Fibroblast of the aortic adventitia (primary cell): ENCODE measurements around the gene EGFR. TPM values are rescaled to one million over a fixed set of nuclear protein-coding genes. Genes with fewer than 3 reads are reported as not detected.
A peak's percentile ranks its signal among the peaks of the same experiment; 100 is the strongest.

Experiments
- DNase-seq: peaks from one replicate; pipeline ENCODE4 v3.0.0-alpha.2; 2010; ENCODE audit warnings: low read depth
- H3K4me3 ChIP-seq: 2 replicates; pipeline ENCODE4 v1.5.1; 2011; ENCODE audit warnings: low read depth, mild to moderate bottlenecking, control low read depth, low read length, moderate library complexity
- total RNA-seq: library from RNA; depleted of rRNA; stranded (reverse); fragments of >200 nt; gene quantifications from 2 replicates; pipeline ENCODE4 v1.2.3, GENCODE V29; 2012; ENCODE audit warnings: low replicate concordance
- TF ChIP-seq, protein P1 (sequence below): IDR thresholded peaks from 2 replicates; pipeline ENCODE4 v1.5.1; 2011; ENCODE audit warnings: mild to moderate bottlenecking, low read length, control low read depth, inconsistent platforms; ENCODE audit not compliant: insufficient read depth

EGFR gene
- total RNA-seq, 1 donor, result 147 TPM

DNA sequence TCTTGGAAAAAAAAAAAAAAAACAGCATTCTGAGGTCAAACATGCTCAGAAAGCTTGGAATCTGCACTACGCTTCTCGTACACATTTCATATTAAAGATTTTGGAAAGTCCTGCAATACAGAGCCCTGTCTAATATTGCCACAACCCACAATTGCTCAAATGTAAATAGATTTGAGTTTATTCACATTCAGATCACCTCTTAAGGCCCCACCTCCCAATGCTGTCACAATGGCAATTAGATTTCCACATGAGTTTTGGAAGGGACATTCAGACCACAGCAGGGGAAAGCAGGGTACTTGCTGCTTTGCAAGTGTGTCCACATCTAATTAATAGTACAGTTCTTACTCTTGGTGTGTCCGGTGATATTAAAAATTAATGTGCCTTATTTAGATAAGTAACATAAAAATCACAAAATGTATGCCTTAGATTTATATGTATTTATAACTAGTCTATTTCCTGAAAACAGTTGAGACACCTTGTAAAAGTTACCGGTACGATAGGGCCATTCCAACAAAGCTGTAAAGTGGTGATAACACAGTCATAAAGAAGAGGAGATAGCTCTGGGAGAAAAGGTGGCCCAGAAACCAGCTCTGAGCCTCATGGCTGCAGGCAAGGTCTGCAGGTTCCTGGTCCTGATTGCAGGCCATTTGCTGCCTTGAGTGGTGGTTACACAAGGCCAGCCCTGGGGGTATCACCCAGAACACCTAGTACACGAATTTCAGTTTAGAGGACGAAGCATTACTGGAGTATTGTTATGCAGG lies 27.9 kb downstream of the EGFR start:
- TF ChIP-seq, protein P1, sequence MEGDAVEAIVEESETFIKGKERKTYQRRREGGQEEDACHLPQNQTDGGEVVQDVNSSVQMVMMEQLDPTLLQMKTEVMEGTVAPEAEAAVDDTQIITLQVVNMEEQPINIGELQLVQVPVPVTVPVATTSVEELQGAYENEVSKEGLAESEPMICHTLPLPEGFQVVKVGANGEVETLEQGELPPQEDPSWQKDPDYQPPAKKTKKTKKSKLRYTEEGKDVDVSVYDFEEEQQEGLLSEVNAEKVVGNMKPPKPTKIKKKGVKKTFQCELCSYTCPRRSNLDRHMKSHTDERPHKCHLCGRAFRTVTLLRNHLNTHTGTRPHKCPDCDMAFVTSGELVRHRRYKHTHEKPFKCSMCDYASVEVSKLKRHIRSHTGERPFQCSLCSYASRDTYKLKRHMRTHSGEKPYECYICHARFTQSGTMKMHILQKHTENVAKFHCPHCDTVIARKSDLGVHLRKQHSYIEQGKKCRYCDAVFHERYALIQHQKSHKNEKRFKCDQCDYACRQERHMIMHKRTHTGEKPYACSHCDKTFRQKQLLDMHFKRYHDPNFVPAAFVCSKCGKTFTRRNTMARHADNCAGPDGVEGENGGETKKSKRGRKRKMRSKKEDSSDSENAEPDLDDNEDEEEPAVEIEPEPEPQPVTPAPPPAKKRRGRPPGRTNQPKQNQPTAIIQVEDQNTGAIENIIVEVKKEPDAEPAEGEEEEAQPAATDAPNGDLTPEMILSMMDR, result no peak
- H3K4me3 ChIP-seq, result no peak overlapping the region
- DNase-seq, result no peak

DNA sequence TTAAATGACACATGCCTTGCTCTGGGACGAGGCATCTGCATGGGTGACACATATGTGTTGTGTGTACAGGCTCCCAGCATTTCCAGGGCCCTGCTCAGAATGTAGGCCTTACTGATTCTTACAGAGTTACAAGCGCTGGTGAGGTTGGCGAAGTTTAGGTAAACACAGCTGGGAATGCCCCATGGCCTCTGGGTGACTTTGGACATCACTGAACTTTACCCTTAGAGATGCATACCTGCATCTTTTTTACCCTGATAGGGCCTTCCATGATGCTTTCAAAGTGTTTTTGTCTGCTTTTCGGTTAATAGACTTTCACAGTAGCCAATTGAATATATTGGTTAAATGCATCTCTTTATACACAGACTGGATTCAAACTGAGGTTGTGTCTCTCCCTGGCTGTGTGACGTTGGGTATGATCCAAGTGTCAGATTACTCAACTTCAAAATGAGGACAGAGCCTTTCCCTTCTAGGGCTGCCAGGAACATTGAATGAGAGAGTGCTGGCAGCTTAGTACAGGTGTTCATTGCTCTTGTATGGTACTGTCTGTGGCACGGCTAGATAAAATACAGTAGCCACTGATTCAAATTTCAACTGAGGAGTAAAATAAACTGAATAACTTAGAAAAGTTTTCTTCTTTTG lies 29.5 kb downstream of the EGFR start:
- no peak for DNase-seq
- TF ChIP-seq, protein P1, result no peak
- no peak overlapping the region for H3K4me3 ChIP-seq

DNA sequence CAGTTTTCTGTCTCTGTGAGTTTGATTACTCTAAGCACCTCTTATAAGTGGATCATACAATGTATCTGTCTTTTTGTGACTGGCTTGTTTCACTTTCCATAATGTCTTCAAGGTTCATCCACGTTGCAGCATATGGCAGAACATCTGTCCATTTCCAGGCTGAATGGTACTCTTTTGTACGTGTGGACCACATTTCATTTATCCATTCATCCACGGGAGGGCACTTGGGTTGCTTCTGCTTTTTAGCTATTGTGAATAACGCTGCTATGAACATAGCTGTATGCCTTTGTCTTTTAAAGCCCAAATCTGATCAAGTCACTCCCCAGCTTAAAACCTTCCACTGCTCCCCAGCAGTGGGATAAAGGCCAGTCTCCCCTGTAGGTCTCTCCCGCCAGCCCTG lies 31.5 kb downstream of the EGFR start:
- TF ChIP-seq, protein P1, result peak; percentile 28
- H3K4me3 ChIP-seq, result no peak overlapping the region
- peak; percentile 51 for DNase-seq

DNA sequence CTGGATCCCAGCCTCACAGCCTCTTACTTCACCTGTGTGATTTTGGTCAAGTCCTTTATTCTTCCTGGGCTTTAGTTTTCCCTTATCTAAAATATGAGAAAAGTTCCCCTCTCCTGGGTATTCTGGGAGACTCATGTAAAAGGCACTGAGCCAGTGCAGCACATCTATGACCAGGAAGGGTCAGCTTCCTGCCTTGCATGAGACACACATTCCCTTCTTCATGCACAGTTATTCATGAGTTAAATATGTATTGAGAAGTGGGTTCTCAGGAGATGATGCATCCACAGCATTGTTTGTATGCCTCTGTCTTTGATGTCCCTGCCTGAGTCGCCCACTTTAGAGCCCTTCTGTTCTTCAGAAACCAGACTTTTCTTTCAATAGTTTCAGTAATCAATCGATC lies 33.3 kb downstream of the EGFR start:
- TF ChIP-seq, protein P1, result no peak
- no peak overlapping the region for H3K4me3 ChIP-seq
- peak; percentile 72 for DNase-seq

DNA sequence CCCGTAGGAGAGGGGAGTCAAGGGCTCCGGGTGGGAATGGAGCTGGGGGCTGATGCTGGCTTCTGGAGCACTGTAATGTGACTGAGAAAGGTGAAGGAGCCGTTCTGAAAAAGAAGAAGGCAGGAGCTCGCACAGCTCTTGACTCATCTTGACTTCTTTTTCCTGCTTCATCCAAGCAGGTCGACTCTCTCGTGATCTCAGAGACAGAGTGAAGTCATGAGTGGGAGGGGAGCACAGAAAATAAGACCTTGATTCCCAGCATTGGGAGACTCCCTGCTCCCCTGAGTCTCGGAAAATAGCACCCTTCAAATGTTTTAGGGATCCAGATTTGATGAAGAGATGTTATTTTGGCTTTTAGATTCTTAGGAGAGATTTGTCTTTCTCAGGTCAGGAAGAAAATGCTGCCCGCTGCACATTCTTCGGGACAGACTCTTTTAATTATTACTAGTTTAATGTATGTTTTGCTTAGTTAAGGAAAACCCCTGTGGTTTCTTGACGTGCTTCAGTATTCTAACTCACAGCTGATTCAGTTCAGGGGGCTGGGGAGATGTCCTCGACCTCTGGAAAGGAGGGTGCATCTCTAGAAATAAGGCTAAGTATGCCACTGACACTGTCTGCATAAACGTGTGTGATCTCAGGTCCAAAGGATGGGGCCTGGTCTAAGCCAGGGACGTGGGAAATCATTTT lies 34.1 kb downstream of the EGFR start:
- TF ChIP-seq, protein P1, result no peak
- DNase-seq, result no peak
- no peak overlapping the region for H3K4me3 ChIP-seq

DNA sequence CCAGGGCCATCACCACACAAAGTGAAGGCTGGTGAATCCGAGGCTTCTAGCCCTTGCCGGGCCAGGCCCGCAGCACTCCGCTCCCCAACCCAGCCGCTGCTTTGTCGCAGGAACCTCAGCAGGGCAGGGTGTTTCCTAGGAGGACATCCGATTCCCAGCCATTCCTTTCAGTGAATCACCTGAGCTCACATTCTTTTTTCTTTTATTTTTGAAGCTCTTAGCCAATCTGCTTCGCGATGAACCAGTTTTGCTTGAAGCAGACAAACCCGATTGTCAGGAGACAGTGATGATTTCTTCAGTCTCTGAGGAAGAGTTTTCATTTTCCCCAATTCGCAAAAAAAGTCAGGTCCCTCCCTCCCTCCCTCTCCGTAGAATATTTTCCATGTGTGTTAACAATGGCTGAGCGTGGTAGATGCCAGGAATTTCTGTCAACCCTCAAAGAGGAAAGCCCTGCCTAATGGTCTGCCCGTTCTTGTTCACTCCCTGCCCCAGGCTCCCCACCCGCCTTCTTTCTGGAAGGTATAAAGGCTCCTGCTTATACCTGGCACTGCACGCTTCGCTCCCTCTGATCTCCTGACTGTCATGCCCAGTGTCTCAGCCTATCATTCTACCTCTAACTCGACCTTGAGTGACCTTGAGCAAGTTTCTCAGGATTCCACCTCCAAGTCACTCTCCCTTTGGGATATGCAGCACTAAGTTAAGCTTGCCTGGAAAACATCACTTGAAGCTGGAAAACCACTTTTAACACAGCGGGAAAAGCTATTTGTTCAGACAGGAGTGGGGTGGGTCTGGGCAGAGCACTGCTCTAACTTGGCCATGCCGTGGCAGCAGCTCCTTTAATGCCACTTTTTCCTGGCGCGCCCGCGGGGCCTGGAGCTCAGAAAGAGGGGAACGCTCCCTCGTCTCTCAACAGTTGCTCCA lies 35.1 kb downstream of the EGFR start:
- H3K4me3 ChIP-seq, result no peak overlapping the region
- TF ChIP-seq, protein P1, result peak; percentile 10
- peak; percentile 71 for DNase-seq
